ENCODE measurements around the gene SMG6.
"Not testable (repeated sequence)": the region's sequence is repeated elsewhere in the genome, so short reads cannot be mapped to it uniquely, and the experiment has no call there.

Gene SMG6

GRCh38 chr17:2202996-2203575 lies 100.5 kb downstream of the SMG6 start:
- no peak for DNase-seq (ENCODE audit: low spot score)

- DNase-seq (ENCODE audit: low spot score) = no peak
Measured at GRCh38 chr17:2202302-2202995, 101.1 kb downstream of the SMG6 start.

- DNase-seq (ENCODE audit: low spot score) = not testable (repeated sequence)
Measured at GRCh38 chr17:2199386-2199785, 104.2 kb downstream of the SMG6 start.

- no peak for DNase-seq (ENCODE audit: low spot score)
Measured at GRCh38 chr17:2198927-2199326, 104.7 kb downstream of the SMG6 start.

- DNase-seq (ENCODE audit: low spot score) = no peak
Measured at GRCh38 chr17:2197271-2197670, 106.3 kb downstream of the SMG6 start.

- DNase-seq (ENCODE audit: low spot score) = no peak
Measured at GRCh38 chr17:2195729-2196128, 107.9 kb downstream of the SMG6 start.

- DNase-seq (ENCODE audit: low spot score) = no peak
Measured at GRCh38 chr17:2194889-2195335, 108.7 kb downstream of the SMG6 start.

GRCh38 chr17:2192367-2193057 lies 111.1 kb downstream of the SMG6 start:
- DNase-seq (ENCODE audit: low spot score) = no peak

- no peak for DNase-seq (ENCODE audit: low spot score)
Measured at GRCh38 chr17:2191785-2192184, 111.8 kb downstream of the SMG6 start.

GRCh38 chr17:2191227-2191626 lies 112.4 kb downstream of the SMG6 start:
- DNase-seq (ENCODE audit: low spot score) = no peak

GRCh38 chr17:2190014-2190413 lies 113.6 kb downstream of the SMG6 start:
- no peak for DNase-seq (ENCODE audit: low spot score)

- DNase-seq (ENCODE audit: low spot score) = no peak
Measured at GRCh38 chr17:2188971-2189630, 114.5 kb downstream of the SMG6 start.

- no peak for DNase-seq (ENCODE audit: low spot score)
Measured at GRCh38 chr17:2187758-2188157, 115.8 kb downstream of the SMG6 start.

GRCh38 chr17:2186937-2187336 lies 116.6 kb downstream of the SMG6 start:
- DNase-seq (ENCODE audit: low spot score) = no peak

- DNase-seq (ENCODE audit: low spot score) = no peak
Measured at GRCh38 chr17:2184993-2185931, 118.3 kb downstream of the SMG6 start.

GRCh38 chr17:2183346-2183745 lies 120.2 kb downstream of the SMG6 start:
- no peak for DNase-seq (ENCODE audit: low spot score)

GRCh38 chr17:2181897-2182448 lies 121.6 kb downstream of the SMG6 start:
- no peak for DNase-seq (ENCODE audit: low spot score)

- DNase-seq (ENCODE audit: low spot score) = peak; percentile 80
Measured at GRCh38 chr17:2181206-2181896, 122.2 kb downstream of the SMG6 start.

GRCh38 chr17:2180768-2181167 lies 122.8 kb downstream of the SMG6 start:
- DNase-seq (ENCODE audit: low spot score) = no peak

GRCh38 chr17:2179615-2180295 lies 123.8 kb downstream of the SMG6 start:
- peak; percentile 93 for DNase-seq (ENCODE audit: low spot score)

All from left forelimb (tissue), 1 donor.